CD4-positive, alpha-beta T cell (primary cell): Measurements from ENCODE around the gene RNF6. TPM values are rescaled to one million over a fixed set of nuclear protein-coding genes. Genes with fewer than 3 reads are reported as not detected.

ENCODE experiments used
- ATAC-seq: fragments of 200-7000 bp; cut with Tn5 transposase; one replicate; pipeline ENCODE4 v1.10.0; 2022; ENCODE audit warnings: mild to moderate bottlenecking; ENCODE audit not compliant: poor library complexity
- CTCF ChIA-PET: fragments of 350-600 bp; sonication (Branson Sonifier 250); formaldehyde crosslinking; loops from one replicate; lab custom pipeline; 2021; ENCODE audit warnings: antibody characterized with exemption, inconsistent platforms; lab: Charles Lee
- POLR2A ChIA-PET: fragments of 350-600 bp; sonication (Branson Sonifier 250); formaldehyde crosslinking; loops from one replicate; lab custom pipeline; 2021; ENCODE audit warnings: antibody characterized with exemption, inconsistent platforms; lab: Charles Lee
- DNase-seq, 14 experiments: peaks; one replicate each; pipeline ENCODE4 v3.0.0-alpha.2; 2013 to 2020; ENCODE audit warnings: mixed read lengths in 2 of 14
- H3K27ac ChIP-seq, 2 donors: one replicate each; pipeline versions ENCODE4 v1.5.1 to v1.7.0; 2013; ENCODE audit warnings: low read length in 2 of 2, low read depth in 1 of 2, mild to moderate bottlenecking in 1 of 2
- H3K27me3 ChIP-seq, 2 experiments: 1 replicate in 1 of 2; 2 replicates in 1 of 2; pipeline versions ENCODE4 v1.6.1 to v1.7.0; 2013; ENCODE audit warnings: low read length in 2 of 2, control low read depth in 1 of 2, mild to moderate bottlenecking in 1 of 2, moderate library complexity in 1 of 2; ENCODE audit not compliant: insufficient read depth in 2 of 2, control insufficient read depth in 1 of 2
- H3K36me3 ChIP-seq: one replicate; pipeline ENCODE4 v1.6.1; 2013; ENCODE audit warnings: low read length, control low read depth; ENCODE audit not compliant: insufficient read depth
- H3K4me1 ChIP-seq: one replicate; pipeline ENCODE4 v1.6.1; 2013; ENCODE audit warnings: low read length, control low read depth; ENCODE audit not compliant: insufficient read depth
- H3K4me3 ChIP-seq: one replicate; pipeline ENCODE4 v1.5.1; 2013; ENCODE audit warnings: mild to moderate bottlenecking, low read length, moderate library complexity
- H3K9me3 ChIP-seq, 2 experiments: 1 replicate in 1 of 2; 2 replicates in 1 of 2; pipeline versions ENCODE4 v1.6.1 to v1.7.0; 2013; ENCODE audit warnings: low read length in 2 of 2, mild to moderate bottlenecking in 2 of 2, control low read depth in 1 of 2, moderate library complexity in 1 of 2; ENCODE audit not compliant: control insufficient read depth in 1 of 2, insufficient read depth in 1 of 2
- H3K27ac Mint-ChIP-seq: one replicate; pipeline ENCODE4 v1.8.0; 2020; ENCODE audit warnings: mixed read lengths
- H3K27me3 Mint-ChIP-seq: one replicate; pipeline ENCODE4 v1.8.0; 2021; ENCODE audit warnings: mixed read lengths
- H3K36me3 Mint-ChIP-seq: one replicate; pipeline ENCODE4 v1.8.0; 2021; ENCODE audit warnings: low read depth, mixed read lengths
- H3K4me1 Mint-ChIP-seq: one replicate; pipeline ENCODE4 v1.8.0; 2021; ENCODE audit warnings: low read depth, mixed read lengths
- H3K4me3 Mint-ChIP-seq: one replicate; pipeline ENCODE4 v1.8.0; 2020; ENCODE audit warnings: mild to moderate bottlenecking, mixed read lengths
- H3K9me3 Mint-ChIP-seq: one replicate; pipeline ENCODE4 v1.8.0; 2020; ENCODE audit warnings: mixed read lengths
- CTCF ChIP-seq: fragments of 200-600 bp; IDR thresholded peaks from one replicate; pipeline ENCODE4 v1.8.0; 2022; ENCODE audit warnings: antibody characterized with exemption, mild to moderate bottlenecking
- intact Hi-C, 2 experiments: fragments of 100-400 bp; cut with DNase I in 1 of 2; cut with micrococcal nuclease in 1 of 2; formaldehyde crosslinking; loops; one replicate each; pipeline versions ENCODE4 v1.15.1 to v1.9.0; 2023 to 2025; cut with DNase I, micrococcal nuclease
- total RNA-seq, 174 experiments: library from RNA in 2 of 174; stranded (reverse) in 2 of 174; gene quantifications; one replicate each; pipeline ENCODE4 v1.2.3 and lab custom pipeline; 2021 to 2026

RNF6 gene
- total RNA-seq, 2 experiments from 2014 or later = 46.5 to 49.5 TPM

GRCh38 chr13:26225896-26226617 is 3.9 kb upstream of the RNF6 start:
- no peak for TF ChIP-seq CTCF
- Histone ChIP-seq H3K27me3 (no peaks in the 10 kb centered on the region), H3K4me1 (peaks cover 11% of the 10 kb centered on the region), H3K4me3 (no peak overlapping the region), H3K9me3 (no peaks in the 10 kb centered on the region), H3K27ac (no peak overlapping the region), H3K36me3 (no peaks in the 10 kb centered on the region)
- POLR2A ChIA-PET = no interaction called here
- no peak overlapping the region for H3K4me3 Mint-ChIP-seq
- H3K27ac Mint-ChIP-seq = no peak overlapping the region
- intact Hi-C loops = loop anchor here in 1 of 2 experiments (2.0 to 10.0 kb wide), 2 partner anchors 25 to 1029 kb away; partner anchors contain the start of gene RPL21
- peaks cover 22% of the 10 kb centered on the region for H3K4me1 Mint-ChIP-seq
- H3K36me3 Mint-ChIP-seq = peaks cover 14% of the 10 kb centered on the region
- no peaks in the 10 kb centered on the region for H3K27me3 Mint-ChIP-seq
- no peaks in the 10 kb centered on the region for H3K9me3 Mint-ChIP-seq
- CTCF ChIA-PET = interaction anchor here (1.5 kb wide), 1 partner anchor 41 kb away, joined by 4 read pairs; no protein-coding TSS in a partner anchor
- DNase-seq (no peak), ATAC-seq (no peak)

GRCh38 chr13:26222520-26223046 is 469 bp upstream of the RNF6 start:
- Histone ChIP-seq H3K27ac (peak overlapping the region; percentile 96), H3K4me3 (peak overlapping the region; percentile 84), H3K9me3 (no peaks in the 10 kb centered on the region), H3K36me3 (peaks cover 28% of the 10 kb centered on the region), H3K4me1 (peaks cover 17% of the 10 kb centered on the region), H3K27me3 (no peaks in the 10 kb centered on the region)
- POLR2A ChIA-PET = interaction anchor here (0.7 to 2.6 kb wide), 14 partner anchors 9 to 920 kb away, joined by 3 to 52 read pairs (median 4); no protein-coding TSS in a partner anchor
- H3K4me3 Mint-ChIP-seq = peak overlapping the region; percentile 99
- peaks cover 37% of the 10 kb centered on the region for H3K36me3 Mint-ChIP-seq
- H3K4me1 Mint-ChIP-seq = peaks cover 41% of the 10 kb centered on the region
- H3K27ac Mint-ChIP-seq = peak overlapping the region; percentile 89
- ATAC-seq (peak; percentile 49), DNase-seq (peak in 1 of 14 experiments; percentile 11)
- intact Hi-C loops = loop anchor here (1.0 to 10.0 kb wide), 3 partner anchors 32 to 1032 kb away; partner anchors contain the start of genes CDK8 (in 2 of the 2) and RPL21 (in 1 of the 2)
- no peak for TF ChIP-seq CTCF
- H3K27me3 Mint-ChIP-seq = no peaks in the 10 kb centered on the region
- no peaks in the 10 kb centered on the region for H3K9me3 Mint-ChIP-seq
- CTCF ChIA-PET = interaction anchor here (1.3 to 8.6 kb wide), 2 partner anchors 33 to 37 kb away, joined by 4 to 51 read pairs; no protein-coding TSS in a partner anchor

GRCh38 chr13:26221399-26221720 is 754 bp downstream of the RNF6 start:
- Histone ChIP-seq H3K27ac (peak overlapping the region; percentile 96), H3K4me3 (peak overlapping the region; percentile 84), H3K36me3 (peaks cover 39% of the 10 kb centered on the region), H3K9me3 (no peaks in the 10 kb centered on the region), H3K27me3 (no peaks in the 10 kb centered on the region), H3K4me1 (peaks cover 17% of the 10 kb centered on the region)
- CTCF ChIA-PET = interaction anchor here (0.8 to 8.6 kb wide), 2 partner anchors 36 kb away, joined by 4 to 51 read pairs; no protein-coding TSS in a partner anchor
- no peak for DNase-seq
- TF ChIP-seq CTCF = no peak
- ATAC-seq = peak; percentile 9
- POLR2A ChIA-PET = interaction anchor here (1.1 to 2.6 kb wide), 6 partner anchors 11 to 564 kb away, joined by 4 to 52 read pairs (median 6); no protein-coding TSS in a partner anchor
- Mint-ChIP-seq H3K9me3 (no peaks in the 10 kb centered on the region), H3K27me3 (no peaks in the 10 kb centered on the region), H3K4me3 (peak overlapping the region; percentile 99), H3K27ac (peak overlapping the region; percentile 89), H3K4me1 (peaks cover 47% of the 10 kb centered on the region), H3K36me3 (peaks cover 47% of the 10 kb centered on the region)
- intact Hi-C loops = loop anchor here (1.0 to 10.0 kb wide), 2 partner anchors 35 to 1033 kb away; partner anchors contain the start of gene RPL21 (in 1 of the 2)
